Fibroblast of upper back skin (primary cell): ENCODE data around the gene KHDRBS1.
"Not testable (repeated sequence)": the region's sequence is repeated elsewhere in the genome, so short reads cannot be mapped to it uniquely, and the experiment has no call there.

Experiments used
- DNase-seq: peaks from one replicate; pipeline ENCODE4 v3.0.0-alpha.2; 2013

The KHDRBS1 gene

GRCh38 chr1:32066489-32066873, 52.8 kb downstream of the KHDRBS1 start:
- peak; percentile 74 for DNase-seq

DNA sequence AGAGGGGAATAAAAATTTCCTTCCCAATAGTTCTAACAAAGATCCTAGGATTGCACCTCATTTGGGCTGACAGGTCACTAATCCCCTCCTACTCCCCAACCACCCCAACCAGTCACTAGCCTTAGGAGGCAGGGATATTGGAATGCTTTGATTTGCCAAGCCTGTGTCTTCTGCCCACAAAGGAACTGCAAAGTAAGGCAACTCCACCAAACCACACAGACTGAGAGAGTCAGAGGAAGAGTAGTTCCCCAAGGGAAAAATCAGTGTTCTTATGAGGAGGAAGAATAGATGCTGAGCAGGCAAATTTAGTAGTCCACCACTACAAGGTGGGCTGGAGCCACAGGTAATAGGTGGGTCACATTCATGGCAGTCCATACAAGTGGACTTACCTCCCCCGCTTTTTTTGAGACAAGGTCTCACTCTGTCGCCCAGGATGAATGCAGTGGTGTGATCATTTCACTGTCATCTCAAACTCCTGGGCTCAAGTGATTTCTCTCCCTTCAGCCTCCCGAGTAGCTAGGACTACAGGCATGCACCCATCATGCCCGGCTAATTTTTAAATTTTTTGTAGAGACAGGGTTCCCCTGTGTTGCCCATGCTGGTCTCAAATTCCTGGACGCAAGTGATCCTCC, 55.4 kb downstream of the KHDRBS1 start:
- DNase-seq, result peak; percentile 71

DNA sequence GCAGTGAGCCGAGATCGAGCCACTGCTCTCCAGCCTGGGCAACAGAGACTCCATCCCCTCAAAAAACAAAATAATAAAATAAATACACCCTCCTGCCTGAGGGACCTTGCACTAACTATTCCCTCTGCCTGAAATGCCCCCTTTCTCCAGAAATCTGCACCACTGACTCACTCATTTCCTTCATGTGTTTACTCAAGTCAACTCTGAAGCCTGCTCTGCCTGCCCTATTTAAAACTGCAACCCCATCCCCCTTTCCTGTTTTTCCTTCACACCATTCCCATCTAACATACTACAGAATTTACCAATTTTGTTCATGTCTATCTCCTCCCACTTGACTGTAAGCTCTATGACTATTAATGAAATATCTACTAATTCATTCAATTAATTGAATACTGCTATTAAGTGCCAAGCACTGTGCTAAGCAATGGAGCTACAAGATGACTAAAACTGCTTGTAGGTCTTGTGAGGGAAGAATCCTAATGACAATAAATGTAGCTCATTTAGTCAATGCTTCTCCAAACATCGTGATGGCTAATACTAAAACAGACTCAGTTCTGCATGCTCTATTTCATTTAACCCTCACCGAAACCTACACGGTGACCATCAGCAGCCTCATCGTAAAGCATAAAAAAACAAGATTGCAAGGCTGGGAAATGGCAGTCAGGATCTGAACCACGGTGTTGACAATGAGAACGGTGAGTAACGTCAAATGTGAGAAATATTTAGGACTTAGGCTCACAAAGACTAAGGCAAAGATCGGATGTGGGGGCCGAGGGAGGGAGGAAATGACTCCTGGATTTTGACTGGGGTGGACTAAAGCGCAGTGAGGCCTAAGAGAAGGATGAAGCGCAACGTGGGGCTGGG, 58.3 kb downstream of the KHDRBS1 start:
- peak; percentile 61 for DNase-seq

- peak; percentile 96 for DNase-seq
Observed at GRCh38 chr1:32072622-32073298, 59.1 kb downstream of the KHDRBS1 start, which contains the start of gene TMEM39B. Gene TMEM39B (plus strand): TSS chr1:32072939. CDS start chr1:32073048, 109 bp downstream.

DNA sequence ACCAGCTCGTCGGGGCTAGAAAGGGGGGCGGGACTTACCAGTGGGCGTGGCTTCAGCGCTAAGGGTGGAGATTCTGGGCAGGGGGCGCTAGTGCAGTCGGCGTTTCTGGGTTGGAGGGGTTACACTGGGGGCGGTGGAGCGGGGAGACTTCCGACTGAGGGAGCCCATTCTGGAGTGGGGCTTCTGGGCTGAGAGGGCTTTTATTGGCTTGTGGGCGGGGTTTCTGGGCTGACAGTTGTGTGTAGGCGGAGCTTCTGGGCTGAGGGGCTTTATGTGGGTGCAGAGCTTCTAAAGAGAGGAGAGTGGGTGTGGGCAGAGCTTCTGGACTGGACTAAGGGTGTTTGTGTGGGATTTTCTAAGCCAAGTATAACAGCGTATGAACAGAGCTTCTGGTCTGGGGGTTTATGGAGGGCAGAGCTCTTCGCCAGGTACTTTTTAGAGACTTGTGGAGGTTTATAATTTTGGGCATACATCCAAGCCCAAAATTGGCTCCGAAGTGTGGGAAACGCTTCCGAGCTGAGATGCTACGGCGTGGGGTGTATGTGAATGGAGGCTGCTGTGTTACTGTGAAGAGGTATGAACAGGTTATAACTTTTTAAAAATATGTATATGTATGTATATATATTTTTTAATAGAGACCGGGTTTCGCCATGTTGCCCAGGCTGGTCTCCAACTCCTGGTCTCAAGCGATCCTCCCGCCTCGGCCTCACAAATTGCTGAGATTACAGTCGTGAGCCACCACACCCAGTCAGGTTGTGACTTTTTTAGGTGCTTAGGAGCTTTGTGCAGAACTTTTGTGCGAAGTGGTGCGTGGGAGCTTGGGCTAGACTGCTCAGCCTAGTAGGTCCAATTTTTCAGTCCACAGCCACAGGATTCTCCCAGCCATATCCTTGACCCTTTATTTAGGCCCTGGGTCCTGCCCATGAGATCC, 59.9 kb downstream of the KHDRBS1 start:
- DNase-seq, result no peak

DNA sequence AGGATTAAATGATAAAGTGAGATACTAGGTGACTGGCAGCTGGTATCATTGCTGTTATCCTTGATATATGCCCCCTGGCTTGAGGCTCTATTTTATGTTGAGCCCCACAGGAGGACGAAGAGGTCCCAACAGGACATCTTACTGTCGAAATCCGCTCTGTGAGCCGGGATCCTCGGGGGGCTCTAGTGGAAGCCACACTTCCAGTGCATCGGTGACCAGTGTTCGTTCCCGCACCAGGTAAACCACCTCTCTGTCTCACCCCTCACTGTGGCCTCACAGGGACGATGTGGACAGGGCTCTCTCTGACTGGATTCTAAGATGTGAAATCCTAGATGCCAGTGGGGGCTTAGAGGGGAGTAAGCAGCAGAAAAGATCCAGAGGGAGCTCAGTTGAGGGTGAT, 61.2 kb downstream of the KHDRBS1 start:
- no peak for DNase-seq

GRCh38 chr1:32077451-32077850, 63.8 kb downstream of the KHDRBS1 start:
- DNase-seq, result no peak

DNA sequence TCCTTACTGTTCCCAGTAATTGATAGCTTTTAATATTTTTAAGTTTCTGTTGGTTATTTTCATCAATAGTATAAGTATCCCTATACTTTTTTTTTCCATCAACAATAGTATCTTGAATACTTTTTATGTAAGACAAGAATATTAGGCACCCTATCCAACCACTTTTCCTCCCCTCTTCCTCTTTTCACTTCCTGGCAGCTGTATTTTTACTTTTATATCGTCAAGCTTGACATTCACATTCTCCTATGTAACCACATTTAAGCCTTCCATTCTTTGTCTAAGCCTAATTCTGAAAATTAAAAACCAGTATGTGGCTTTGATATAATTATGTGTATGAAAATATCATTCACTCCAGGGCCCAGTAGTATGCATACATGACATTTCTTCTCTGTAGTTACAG, 68.4 kb downstream of the KHDRBS1 start:
- DNase-seq, result no peak

- DNase-seq, result not testable (repeated sequence)
Observed at GRCh38 chr1:32086381-32086780, 72.7 kb downstream of the KHDRBS1 start.

DNA sequence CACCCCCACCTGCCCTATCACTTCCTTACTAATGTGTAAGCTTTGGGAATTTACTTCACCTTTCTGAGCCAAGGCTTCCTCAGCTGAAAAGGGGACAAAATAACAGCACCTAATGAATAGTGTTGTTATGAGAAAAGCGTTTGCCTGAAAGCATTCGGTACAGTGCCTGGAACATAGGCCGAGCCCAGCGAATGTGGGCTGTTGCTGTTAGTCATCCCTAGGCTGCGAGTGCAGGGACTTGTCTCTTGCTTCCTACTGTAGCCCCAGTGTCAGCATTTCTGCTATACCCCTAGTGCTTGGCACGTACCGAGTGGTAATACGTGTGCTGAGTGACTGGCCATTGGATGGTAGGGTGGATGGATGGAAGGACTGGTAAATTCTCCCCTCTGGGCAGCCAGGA, 77.5 kb downstream of the KHDRBS1 start:
- no peak for DNase-seq

- DNase-seq, result no peak
Observed at GRCh38 chr1:32091591-32091990, 77.9 kb downstream of the KHDRBS1 start.
